K562 (cell line): ENCODE data around the gene ATXN1. TPM values are rescaled to one million over a fixed set of nuclear protein-coding genes. Genes with fewer than 3 reads are reported as not detected.

Experiments used
- ATAC-seq: fragments of 200-7000 bp; cut with Tn5 transposase; 3 replicates; pipeline ENCODE4 v1.9.1; 2020; ENCODE audit warnings: moderate library complexity
- BruUV-seq: library from RNA; stranded (reverse); fragments of 400-500 nt; replicated peaks from 2 replicates; lab custom pipeline; 2021; lab: Mats Ljungman, UMichigan
- CTCF ChIA-PET: fragments of 300-600 bp; formaldehyde crosslinking; extraction: SDS; loops from one replicate; lab custom pipeline; 2021; ENCODE audit warnings: low intra/inter-chr PET ratio; lab: Yijun Ruan, JAX
- POLR2A ChIA-PET: fragments of 300-600, 350-650 bp; sonication (Branson Sonifier 250); formaldehyde crosslinking; extraction: SDS; loops from one replicate; lab custom pipeline; 2021; ENCODE audit warnings: antibody characterized with exemption, inconsistent platforms; lab: Yijun Ruan, JAX
- DNase-seq, 4 experiments: peaks; one replicate each; pipeline versions ENCODE4 v3.0.0 to v3.0.0-alpha.2; 2011 to 2018; ENCODE audit warnings: low spot score in 3 of 4, mixed read lengths in 3 of 4; ENCODE audit errors: extremely low read depth in 1 of 4
- FAIRE-seq: peaks from 2 replicates; lab custom pipeline; 2011; peaks lifted over from hg19 to GRCh38; lab: Jason Lieb, UNC
- H2AFZ ChIP-seq: 2 replicates; pipeline ENCODE4 v1.6.0; 2011; ENCODE audit warnings: low read depth, low read length, control low read depth, inconsistent platforms
- H3K27ac ChIP-seq: fragments of 200-600 bp; 3 replicates; pipeline ENCODE4 v1.8.0; 2011; ENCODE audit warnings: low read depth, mild to moderate bottlenecking, control low read depth, inconsistent platforms, low read length, moderate library complexity, mixed read lengths; ENCODE audit errors: extremely low read depth
- H3K27me3 ChIP-seq, 2 experiments: fragments of 300-600 bp in 1 of 2; 2 replicates in 1 of 2; 3 replicates in 1 of 2; pipeline versions ENCODE4 v1.6.0 to v1.8.0; 2011; ENCODE audit warnings: inconsistent platforms in 2 of 2, low read length in 2 of 2, mild to moderate bottlenecking in 1 of 2, mixed read lengths in 1 of 2, moderate library complexity in 1 of 2; ENCODE audit not compliant: control insufficient read depth in 2 of 2, insufficient read depth in 2 of 2
- H3K36me3 ChIP-seq: fragments of 300-600 bp; 3 replicates; pipeline ENCODE4 v1.8.0; 2011; ENCODE audit warnings: mild to moderate bottlenecking, low read length, inconsistent platforms; ENCODE audit not compliant: control insufficient read depth, insufficient read depth
- H3K4me1 ChIP-seq, 2 experiments: fragments of 200-600 bp in 1 of 2; replicated peaks in 1 of 2; 2 replicates in 1 of 2; 3 replicates in 1 of 2; pipeline versions ENCODE4 v1.5.1 to v1.8.0; 2011; ENCODE audit warnings: inconsistent platforms in 2 of 2, low read length in 2 of 2, mild to moderate bottlenecking in 1 of 2, mixed read lengths in 1 of 2, moderate library complexity in 1 of 2; ENCODE audit not compliant: control insufficient read depth in 2 of 2, insufficient read depth in 2 of 2
- H3K4me2 ChIP-seq: 2 replicates; pipeline ENCODE4 v1.6.1; 2011; ENCODE audit warnings: low read length, control low read depth, inconsistent platforms, mixed read lengths; ENCODE audit not compliant: insufficient read depth
- H3K4me3 ChIP-seq: fragments of 200-600 bp; sonication (generic), shearing (Covaris generic); 2 replicates; pipeline ENCODE4 v1.5.1; 2016; ENCODE audit warnings: control low read depth, inconsistent platforms
- H3K79me2 ChIP-seq: fragments of 200-600 bp; 3 replicates; pipeline ENCODE4 v1.8.0; 2011; ENCODE audit warnings: low read length, inconsistent platforms; ENCODE audit not compliant: control insufficient read depth, insufficient read depth
- H3K9ac ChIP-seq, 2 experiments: 2 replicates each; pipeline versions ENCODE4 v1.6.0 to v1.6.1; 2011; ENCODE audit warnings: low read depth in 2 of 2, low read length in 2 of 2, control low read depth in 1 of 2, inconsistent platforms in 1 of 2, mild to moderate bottlenecking in 1 of 2, mixed read lengths in 1 of 2; ENCODE audit not compliant: insufficient read depth in 1 of 2
- H3K9me1 ChIP-seq: one replicate; pipeline ENCODE4 v1.6.0; 2011; ENCODE audit warnings: inconsistent platforms, mild to moderate bottlenecking, low read length, moderate library complexity; ENCODE audit not compliant: control insufficient read depth, insufficient read depth
- H3K9me3 ChIP-seq: replicated peaks from 2 replicates; pipeline ENCODE4 v1.5.1; 2011; ENCODE audit warnings: low read depth, low read length, inconsistent platforms; ENCODE audit not compliant: control insufficient read depth, insufficient read depth
- H4K20me1 ChIP-seq: replicated peaks from 2 replicates; pipeline ENCODE4 v1.6.1; 2011; ENCODE audit warnings: low read length, inconsistent platforms, mixed read lengths; ENCODE audit not compliant: control insufficient read depth, insufficient read depth
- EWSR1 ChIP-seq: fragments of 450-650 bp; IDR thresholded peaks from 2 replicates; pipeline ENCODE4 v1.6.1; 2018; ENCODE audit warnings: borderline replicate concordance, mild to moderate bottlenecking, low read depth, moderate library complexity; ENCODE audit not compliant: partially characterized antibody
- HDAC6 ChIP-seq: IDR thresholded peaks from 2 replicates; pipeline ENCODE4 v1.6.1; 2012; ENCODE audit warnings: low read depth, mild to moderate bottlenecking, control low read depth, inconsistent platforms, low read length, moderate library complexity
- KLF10 ChIP-seq: fragments of 250-450 bp; sonication (Bioruptor Pico); IDR thresholded peaks from 2 replicates; pipeline ENCODE4 v1.6.1; 2021; ENCODE audit warnings: matching md5 sums
- NCOA1 ChIP-seq: fragments of 450-650 bp; IDR thresholded peaks from 2 replicates; pipeline ENCODE4 v1.6.1; 2016; ENCODE audit warnings: low read depth
- RBM25 ChIP-seq: fragments of 200-400 bp; formaldehyde crosslinking; IDR thresholded peaks from 2 replicates; pipeline ENCODE4 v1.6.1; 2018; ENCODE audit warnings: low read length, low read depth, moderate library complexity; ENCODE audit not compliant: severe bottlenecking
- SRSF7 ChIP-seq: fragments of 200-400 bp; formaldehyde crosslinking; optimal IDR thresholded peaks from 2 replicates; pipeline ENCODE3; 2017; ENCODE audit warnings: mild to moderate bottlenecking, low read depth, low read length
- TBL1XR1 ChIP-seq, 2 experiments: IDR thresholded peaks; 2 replicates each; pipeline ENCODE4 v1.6.1; 2012; ENCODE audit warnings: improper control_type of control experiment in 2 of 2, low read length in 2 of 2, mild to moderate bottlenecking in 1 of 2
- WHSC1 ChIP-seq: IDR thresholded peaks from one replicate; pipeline ENCODE4 v1.6.1; 2012; ENCODE audit warnings: low read length, control low read depth, inconsistent platforms
- XRCC4 ChIP-seq: IDR thresholded peaks from one replicate; pipeline ENCODE4 v1.6.1; 2011; ENCODE audit not compliant: insufficient read depth, insufficient read length; ENCODE audit errors: extremely low read depth
- ZNF407 ChIP-seq: fragments of 450-650 bp; IDR thresholded peaks from 2 replicates; pipeline ENCODE4 v1.6.1; 2016; ENCODE audit warnings: low read depth
- WGBS: fragments of 100-300 bp; shearing (Covaris generic); methylation state at CpG from one replicate; pipeline ENCODE4 v1.1.6; 2016; ENCODE audit warnings: low coverage, mixed read lengths; ENCODE audit not compliant: insufficient coverage; ENCODE audit errors: missing lambda C conversion rate; 5-methylcytosine and 5-hydroxymethylcytosine counted together
- in situ Hi-C: fragments of 300-500 bp; cut with MboI; formaldehyde crosslinking; loops from 4 replicates; pipeline ENCODE4 v1.15.0; 2018; ENCODE audit warnings: inconsistent platforms, mixed read lengths
- intact Hi-C: fragments of 100-400 bp; cut with micrococcal nuclease; formaldehyde crosslinking; loops from 2 replicates; pipeline ENCODE4 v1.14.2; 2022
- polyA plus RNA-seq, 8 experiments: library from polyadenylated mRNA; depleted of rRNA in 4 of 8; stranded (reverse) in 5 of 8; unstranded in 3 of 8; fragments of >200 nt; fragmentation: Nextera tagmentation in 2 of 8; fragmentation: Illumina TruSeq in 1 of 8; extraction: Ambion mirVana in 2 of 8; extraction: Trizol in 1 of 8; gene quantifications; 2 replicates each; pipeline versions ENCODE4 v1.2.1 to v1.2.3, GENCODE V29; 2011 to 2014; ENCODE audit warnings: inconsistent platforms in 1 of 8, missing spikeins in 1 of 8
- total RNA-seq, 7 experiments: library from RNA; depleted of rRNA in 6 of 7; stranded (reverse); fragments of >200 nt in 6 of 7; fragmentation: Illumina TruSeq in 2 of 7; extraction: Trizol in 2 of 7; gene quantifications; 2 replicates each; pipeline versions ENCODE4 v1.2.1 to v1.2.3, GENCODE V29; 2011 to 2021; ENCODE audit warnings: low replicate concordance in 1 of 7
- TF ChIP-seq, protein P1 (sequence below): sonication (generic); formaldehyde crosslinking; IDR thresholded peaks from 2 replicates; pipeline ENCODE4 v1.8.1; 2023; ENCODE audit warnings: missing genetic modification reagents, mild to moderate bottlenecking, borderline replicate concordance

Gene ATXN1
- total and polyA plus RNA-seq, 9 of the 15 experiments (the other 6 are each of a cell fraction or from before 2014, with no cell fraction given) = under 0.01 to 1.2 (median 0.58) TPM

- Histone ChIP-seq H2AFZ (no peak overlapping the region), H3K27ac (no peak overlapping the region)
- no TSS peak for BruUV-seq
- TF ChIP-seq EWSR1 (no peak), ZNF407 (no peak), NCOA1 (no peak), RBM25 (no peak), XRCC4 (no peak), SRSF7 (no peak), KLF10 (CRISPR knock-in tag) (no peak), HDAC6 (no peak), WHSC1 (no peak), TBL1XR1 (IDR thresholded peaks at IDR 0.05; ENCODE audit: low read length in 2 of 2) (no peak)
- TF ChIP-seq, protein P1, sequence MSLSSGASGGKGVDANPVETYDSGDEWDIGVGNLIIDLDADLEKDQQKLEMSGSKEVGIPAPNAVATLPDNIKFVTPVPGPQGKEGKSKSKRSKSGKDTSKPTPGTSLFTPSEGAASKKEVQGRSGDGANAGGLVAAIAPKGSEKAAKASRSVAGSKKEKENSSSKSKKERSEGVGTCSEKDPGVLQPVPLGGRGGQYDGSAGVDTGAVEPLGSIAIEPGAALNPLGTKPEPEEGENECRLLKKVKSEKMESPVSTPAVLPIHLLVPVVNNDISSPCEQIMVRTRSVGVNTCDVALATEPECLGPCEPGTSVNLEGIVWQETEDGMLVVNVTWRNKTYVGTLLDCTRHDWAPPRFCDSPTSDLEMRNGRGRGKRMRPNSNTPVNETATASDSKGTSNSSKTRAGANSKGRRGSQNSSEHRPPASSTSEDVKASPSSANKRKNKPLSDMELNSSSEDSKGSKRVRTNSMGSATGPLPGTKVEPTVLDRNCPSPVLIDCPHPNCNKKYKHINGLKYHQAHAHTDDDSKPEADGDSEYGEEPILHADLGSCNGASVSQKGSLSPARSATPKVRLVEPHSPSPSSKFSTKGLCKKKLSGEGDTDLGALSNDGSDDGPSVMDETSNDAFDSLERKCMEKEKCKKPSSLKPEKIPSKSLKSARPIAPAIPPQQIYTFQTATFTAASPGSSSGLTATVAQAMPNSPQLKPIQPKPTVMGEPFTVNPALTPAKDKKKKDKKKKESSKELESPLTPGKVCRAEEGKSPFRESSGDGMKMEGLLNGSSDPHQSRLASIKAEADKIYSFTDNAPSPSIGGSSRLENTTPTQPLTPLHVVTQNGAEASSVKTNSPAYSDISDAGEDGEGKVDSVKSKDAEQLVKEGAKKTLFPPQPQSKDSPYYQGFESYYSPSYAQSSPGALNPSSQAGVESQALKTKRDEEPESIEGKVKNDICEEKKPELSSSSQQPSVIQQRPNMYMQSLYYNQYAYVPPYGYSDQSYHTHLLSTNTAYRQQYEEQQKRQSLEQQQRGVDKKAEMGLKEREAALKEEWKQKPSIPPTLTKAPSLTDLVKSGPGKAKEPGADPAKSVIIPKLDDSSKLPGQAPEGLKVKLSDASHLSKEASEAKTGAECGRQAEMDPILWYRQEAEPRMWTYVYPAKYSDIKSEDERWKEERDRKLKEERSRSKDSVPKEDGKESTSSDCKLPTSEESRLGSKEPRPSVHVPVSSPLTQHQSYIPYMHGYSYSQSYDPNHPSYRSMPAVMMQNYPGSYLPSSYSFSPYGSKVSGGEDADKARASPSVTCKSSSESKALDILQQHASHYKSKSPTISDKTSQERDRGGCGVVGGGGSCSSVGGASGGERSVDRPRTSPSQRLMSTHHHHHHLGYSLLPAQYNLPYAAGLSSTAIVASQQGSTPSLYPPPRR (CRISPR knock-in tag) = no peak
Measured at GRCh38 chr6:16622193-16622592, 139.1 kb downstream of the ATXN1 start.

More at GRCh38 chr6:16622193-16622592, 139.1 kb downstream of the ATXN1 start:
- no peak for ATAC-seq
- ChIA-PET CTCF (no interaction called here), POLR2A (no interaction called here)
- Histone ChIP-seq H3K79me2 (no peaks in the 10 kb centered on the region), H3K27me3 (no peaks in the 10 kb centered on the region), H4K20me1 (no peaks in the 10 kb centered on the region), H3K36me3 (no peaks in the 10 kb centered on the region), H3K4me1 (0 out of 5 replicates have a peak, but pooled peaks cover 0 to 2% of the 10 kb centered on the region in 2 experiments), H3K9me3 (no peaks in the 10 kb centered on the region), H3K4me2 (no peak overlapping the region), H3K9ac (no peak overlapping the region), H3K9me1 (no peaks in the 10 kb centered on the region), H3K4me3 (no peak overlapping the region)
- in situ Hi-C loops = no loop called here
- intact Hi-C loops = no loop called here
- no peak for DNase-seq
- FAIRE-seq = no peak
- 5% methylated on average over 5 of the region's 5 CpGs for WGBS
